NCI-H524 treated with DMSO at 0.1 percent for 48 hours (cell line): Measurements from ENCODE around the gene MFSD2B.

ENCODE experiments used
- DNase-seq: peaks from one replicate; lab custom pipeline; 2025; lab: John Stamatoyannopoulos, UW

Gene MFSD2B

GRCh38 chr2:24050041-24050979 lies 40.4 kb downstream of the MFSD2B start:
- DNase-seq = no peak

DNA sequence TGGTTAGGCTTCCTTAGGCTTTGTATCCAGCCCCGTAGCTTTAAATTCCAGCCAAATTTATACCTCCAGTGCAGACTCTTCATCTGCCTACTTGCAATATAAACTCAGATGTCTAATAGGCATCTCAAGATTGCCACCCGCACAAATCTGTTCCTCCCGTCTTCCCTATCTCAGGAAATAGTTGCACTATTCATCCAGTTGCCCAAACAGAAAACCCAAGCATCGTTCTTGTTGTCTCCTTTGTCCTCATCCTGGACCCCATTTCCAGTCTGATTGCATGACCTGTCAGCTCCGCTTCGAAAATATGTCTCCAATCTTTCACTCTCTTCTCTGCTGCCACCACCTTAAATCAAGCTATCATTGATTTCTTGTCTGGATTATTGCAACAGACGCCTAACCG lies 41.9 kb downstream of the MFSD2B start:
- no peak for DNase-seq

DNA sequence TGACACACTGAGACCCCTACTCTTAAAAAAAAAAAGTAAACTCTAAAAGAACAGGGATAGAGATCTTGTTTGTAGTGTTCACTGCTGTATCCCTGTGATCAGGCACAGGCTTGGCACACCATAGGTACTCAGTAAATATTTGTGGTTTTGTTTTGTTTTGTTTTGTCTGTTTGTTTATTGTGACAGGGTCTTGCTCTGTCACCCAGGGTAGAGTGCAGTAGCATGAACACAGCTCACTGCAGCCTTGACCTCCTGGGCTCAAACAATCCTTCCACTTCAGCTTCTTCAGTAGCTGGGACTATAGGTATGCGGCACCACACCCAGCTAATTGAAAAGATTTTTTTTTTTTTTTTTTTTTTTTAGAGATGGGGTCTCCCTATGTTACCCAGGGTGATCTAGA lies 43.1 kb downstream of the MFSD2B start:
- DNase-seq = no peak

DNA sequence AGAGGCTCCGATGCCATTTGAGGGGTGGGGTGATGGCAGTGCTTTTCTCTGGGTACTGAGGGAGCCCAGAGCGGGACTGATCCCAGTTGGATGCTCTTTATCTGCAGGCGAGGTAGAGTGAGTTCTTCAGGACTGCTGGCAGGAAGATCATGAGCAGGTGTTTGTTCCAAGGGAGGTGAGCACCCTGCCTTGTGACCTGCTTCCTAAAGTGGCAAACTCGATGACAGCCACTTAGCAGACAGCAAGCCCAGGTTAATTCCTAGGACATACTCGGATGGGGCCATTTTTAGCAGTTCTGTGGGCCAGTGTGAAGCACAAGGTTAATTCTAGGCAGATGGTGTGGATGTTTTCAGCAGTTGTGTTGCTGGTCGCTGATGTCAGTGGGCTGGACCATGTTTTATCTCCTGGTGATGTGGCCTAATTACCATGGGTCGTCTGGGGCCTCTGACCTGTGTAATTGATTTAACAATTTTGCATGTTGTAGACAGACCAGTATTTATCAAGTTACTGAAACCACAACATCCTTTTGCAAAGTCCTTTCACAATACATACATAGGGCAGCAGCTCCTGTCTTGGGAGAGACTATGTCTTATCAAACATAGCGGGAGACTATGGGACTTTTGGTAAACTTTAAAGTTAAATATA lies 44.6 kb downstream of the MFSD2B start:
- DNase-seq = no peak

GRCh38 chr2:24055750-24056149 lies 45.9 kb downstream of the MFSD2B start:
- DNase-seq = no peak

DNA sequence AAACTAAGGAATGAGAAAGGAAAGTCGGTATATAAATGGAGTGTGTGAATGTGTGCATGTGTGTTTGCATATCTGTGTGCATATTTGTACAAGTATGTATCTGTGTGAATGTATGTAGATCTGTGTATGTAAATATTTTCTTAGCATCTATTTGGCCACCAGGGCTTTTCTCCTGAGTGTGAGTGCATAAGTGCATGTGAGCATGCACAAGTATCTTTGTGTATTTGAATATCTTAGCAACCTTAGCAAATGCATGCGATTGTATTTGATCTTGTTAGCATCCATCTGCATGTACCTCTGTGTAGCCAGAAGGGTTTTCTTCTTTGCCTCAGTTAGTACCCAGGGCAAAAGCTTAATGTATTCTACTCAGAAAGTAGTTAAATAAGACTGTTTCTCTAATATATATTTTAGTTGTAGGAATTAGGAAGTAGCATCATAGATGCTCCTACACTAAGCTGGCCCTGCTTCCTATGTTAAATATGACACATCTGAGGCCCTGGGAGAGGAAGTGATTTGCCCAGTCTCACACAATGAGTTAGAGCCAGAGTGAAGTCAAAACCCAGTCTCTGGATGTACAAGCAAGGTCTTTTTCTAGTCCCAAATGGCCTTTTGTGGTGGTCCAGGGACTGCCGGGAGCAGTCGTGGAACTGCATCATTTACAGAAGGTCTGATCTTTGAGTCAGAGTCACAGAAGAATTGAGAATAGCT lies 48.8 kb downstream of the MFSD2B start:
- DNase-seq = no peak

DNA sequence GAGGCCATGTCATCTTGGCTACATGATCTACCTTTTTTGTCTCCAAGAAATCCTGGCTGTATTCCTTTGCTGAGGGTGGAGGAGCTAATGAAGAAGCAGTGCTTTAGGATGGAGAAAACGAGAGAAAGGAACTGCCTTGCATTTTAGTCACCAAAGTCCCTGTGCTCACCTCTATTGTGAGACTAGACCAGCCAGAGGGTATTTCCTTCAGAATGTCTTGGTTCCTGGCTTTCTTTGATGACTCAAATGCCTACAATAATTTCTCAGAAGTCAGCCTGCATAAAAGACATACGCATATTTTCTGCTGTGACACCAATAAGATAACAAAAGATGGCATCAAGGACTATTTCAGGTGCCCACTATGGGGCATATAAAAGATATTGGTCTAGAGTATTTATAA lies 55.5 kb downstream of the MFSD2B start:
- no peak for DNase-seq

GRCh38 chr2:24072259-24072658 lies 62.4 kb downstream of the MFSD2B start:
- no peak for DNase-seq

GRCh38 chr2:24073816-24074215 lies 63.9 kb downstream of the MFSD2B start:
- DNase-seq = no peak

DNA sequence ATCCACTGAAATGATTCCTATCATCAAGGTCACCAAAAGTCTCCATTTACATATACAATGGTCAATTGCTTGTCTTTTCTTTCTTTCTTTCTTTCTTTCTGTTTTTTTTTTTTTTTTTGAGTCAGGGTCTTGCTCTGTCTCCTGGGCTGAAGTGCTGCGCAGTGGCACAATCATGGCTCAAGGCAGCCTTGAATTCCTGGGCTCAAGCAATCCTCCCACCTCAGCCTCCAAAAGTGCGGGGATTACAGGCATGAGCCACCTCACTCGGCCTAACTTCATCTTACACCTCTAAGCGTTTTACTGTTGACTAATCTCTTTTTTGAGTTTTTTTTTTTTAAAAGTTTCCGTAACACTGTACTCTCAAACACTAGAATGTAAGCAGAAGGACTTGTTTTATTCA lies 65.4 kb downstream of the MFSD2B start:
- DNase-seq = no peak
